Activated naive CD4-positive, alpha-beta T cell treated with Interleukin-2 at 50 U/mL for 16 hours (primary cell): ENCODE data around the gene CHRDL2.

Experiments used
- DNase-seq: peaks from one replicate; pipeline ENCODE4 v3.0.0-alpha.2; 2020

The CHRDL2 gene

GRCh38 chr11:74710281-74710938 lies 20.8 kb downstream of the CHRDL2 start:
- DNase-seq = no peak

GRCh38 chr11:74709175-74709574 lies 22.1 kb downstream of the CHRDL2 start:
- no peak for DNase-seq

DNA sequence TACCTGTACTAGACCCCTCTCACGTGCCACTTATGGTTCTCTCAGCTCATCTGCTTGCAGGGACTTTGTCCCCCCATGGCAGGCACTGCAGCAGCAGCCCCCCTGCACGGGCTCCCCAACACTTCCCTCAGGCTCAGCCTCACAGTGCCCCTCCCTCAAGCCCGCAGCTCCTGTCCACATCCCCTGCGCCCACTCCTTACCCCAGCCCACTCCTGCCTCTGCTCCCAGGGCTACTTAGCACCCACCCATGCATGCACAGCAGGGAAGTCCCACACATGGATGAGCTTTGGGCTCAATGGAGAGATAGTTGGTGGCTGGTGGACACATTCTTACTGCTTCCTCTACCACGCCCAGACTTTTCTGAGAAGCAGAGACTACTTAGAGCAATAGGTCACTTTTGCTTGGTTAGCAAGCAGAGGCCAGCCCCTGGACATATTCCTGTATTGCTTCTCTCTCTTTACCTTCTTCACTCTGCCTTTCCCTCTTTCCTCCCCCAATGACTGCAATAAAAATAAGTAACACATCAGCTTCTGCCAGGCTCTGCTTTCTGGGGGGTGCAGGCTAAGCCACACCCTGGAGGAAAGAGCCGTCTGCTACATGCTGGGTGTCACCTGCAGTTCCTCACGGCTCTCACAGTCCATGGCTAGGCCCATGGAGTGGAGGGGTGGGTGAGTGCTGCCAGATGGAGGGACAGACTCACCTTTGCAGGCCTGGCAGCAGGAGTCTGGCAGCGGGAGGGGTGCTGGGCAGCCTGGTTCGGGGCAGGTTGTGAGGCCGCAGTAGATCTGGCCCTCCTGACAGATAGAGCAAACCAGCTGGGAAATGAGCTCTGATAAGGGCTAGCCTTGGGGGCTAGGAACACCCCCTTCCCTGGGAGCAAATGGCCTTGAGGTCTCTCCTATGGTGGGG lies 23.4 kb downstream of the CHRDL2 start:
- DNase-seq = no peak

- DNase-seq = no peak
Measured at GRCh38 chr11:74707182-74707581, 24.0 kb downstream of the CHRDL2 start.

DNA sequence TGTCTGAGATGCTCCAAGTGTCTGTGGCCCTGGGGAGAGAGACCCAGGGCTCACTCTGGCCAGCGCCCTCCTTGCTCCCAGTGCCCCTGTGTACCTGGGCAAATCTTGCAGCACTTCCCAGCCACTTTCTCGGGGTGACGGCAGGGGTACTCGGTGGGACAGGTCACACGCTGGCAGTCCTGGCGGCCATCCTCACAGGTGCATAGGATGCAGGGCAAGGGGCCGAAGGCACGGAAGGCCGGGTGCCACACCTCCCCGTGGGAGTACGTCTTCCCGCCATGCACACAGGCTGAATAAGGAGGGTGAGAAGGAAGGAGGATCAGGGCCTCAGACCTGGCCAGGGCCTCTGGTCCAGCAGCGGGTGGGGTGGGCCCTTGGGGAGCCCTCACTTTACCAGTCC lies 28.0 kb downstream of the CHRDL2 start:
- DNase-seq = no peak

- peak; percentile 61 for DNase-seq
Measured at GRCh38 chr11:74702383-74703007, 28.7 kb downstream of the CHRDL2 start.

DNA sequence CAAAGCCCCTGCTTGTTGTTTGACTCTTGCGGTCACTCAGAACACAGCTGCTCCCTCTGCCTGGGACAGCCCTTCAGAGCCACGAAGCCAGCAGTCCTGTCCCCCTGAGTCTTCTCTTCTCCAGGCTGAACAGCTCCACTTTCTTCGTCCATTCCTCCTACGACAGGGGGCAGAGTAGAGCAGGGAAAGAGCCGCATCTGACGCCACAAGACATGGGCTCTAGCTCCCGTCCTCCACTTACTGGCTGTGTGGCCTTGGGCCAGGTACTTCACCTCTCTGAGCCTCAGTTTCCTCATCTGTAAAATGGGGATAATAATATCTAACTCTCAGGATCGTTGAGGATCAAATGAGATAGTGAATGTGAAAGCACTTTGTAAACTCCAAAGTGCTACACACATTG lies 29.9 kb downstream of the CHRDL2 start:
- DNase-seq = no peak

DNA sequence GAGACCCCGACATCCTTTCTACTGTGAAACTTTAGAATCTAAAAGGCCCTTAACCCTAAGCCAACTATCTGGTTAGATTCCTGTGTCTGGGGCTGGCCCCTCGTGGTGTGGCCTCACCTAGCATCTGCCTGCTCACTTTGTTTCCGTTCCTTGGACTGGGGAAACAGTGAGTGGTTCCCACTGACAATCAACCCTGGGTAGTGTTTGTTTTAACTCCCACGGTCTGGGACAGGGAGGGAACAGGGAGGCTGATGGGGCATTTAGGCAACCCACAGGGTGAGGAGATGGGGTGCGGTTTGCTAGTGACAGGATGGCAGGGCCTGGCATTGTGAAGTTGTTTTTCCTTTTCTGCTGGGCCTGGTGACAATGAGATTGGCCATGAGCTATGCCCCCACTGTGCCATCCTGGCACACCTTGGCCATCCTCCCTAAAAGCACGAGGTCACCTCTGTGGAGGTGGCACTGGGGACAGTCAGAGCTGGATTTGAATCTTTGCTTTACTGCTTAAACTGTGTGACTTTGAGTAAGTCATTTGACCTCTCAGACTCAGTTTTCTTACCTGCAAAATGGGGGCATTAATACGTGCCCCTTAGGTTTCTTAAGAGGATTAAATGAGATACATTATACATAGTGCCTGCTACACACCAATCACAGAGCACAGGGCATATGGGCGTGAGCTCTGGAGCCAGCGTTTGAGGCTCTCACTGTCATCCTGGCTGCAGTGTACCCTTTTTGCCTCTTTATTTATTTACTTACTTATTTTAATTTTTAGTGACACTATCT lies 31.4 kb downstream of the CHRDL2 start:
- DNase-seq = no peak

- no peak for DNase-seq
Measured at GRCh38 chr11:74697722-74698121, 33.5 kb downstream of the CHRDL2 start.

- DNase-seq = no peak
Measured at GRCh38 chr11:74696939-74697675, 34.1 kb downstream of the CHRDL2 start.

DNA sequence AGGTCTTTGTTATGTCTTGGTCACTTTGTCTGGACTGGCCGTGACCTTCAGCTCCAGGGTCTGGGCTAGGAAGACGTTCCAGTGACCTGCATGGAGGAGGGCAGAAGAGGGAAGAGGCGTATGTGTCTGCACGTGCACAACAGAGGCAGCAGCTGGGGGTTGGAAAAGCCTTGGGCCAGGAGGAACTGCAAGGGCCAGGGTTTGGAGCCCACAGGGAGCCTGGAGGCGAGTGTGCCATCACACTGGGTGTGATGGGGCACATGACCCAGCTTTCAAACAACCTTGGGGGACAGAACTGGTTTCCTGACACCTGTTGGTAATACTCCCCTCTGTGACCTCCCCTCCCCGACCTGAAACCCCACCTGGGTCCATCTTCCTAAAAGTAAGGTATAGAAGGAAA lies 34.7 kb downstream of the CHRDL2 start:
- DNase-seq = no peak

DNA sequence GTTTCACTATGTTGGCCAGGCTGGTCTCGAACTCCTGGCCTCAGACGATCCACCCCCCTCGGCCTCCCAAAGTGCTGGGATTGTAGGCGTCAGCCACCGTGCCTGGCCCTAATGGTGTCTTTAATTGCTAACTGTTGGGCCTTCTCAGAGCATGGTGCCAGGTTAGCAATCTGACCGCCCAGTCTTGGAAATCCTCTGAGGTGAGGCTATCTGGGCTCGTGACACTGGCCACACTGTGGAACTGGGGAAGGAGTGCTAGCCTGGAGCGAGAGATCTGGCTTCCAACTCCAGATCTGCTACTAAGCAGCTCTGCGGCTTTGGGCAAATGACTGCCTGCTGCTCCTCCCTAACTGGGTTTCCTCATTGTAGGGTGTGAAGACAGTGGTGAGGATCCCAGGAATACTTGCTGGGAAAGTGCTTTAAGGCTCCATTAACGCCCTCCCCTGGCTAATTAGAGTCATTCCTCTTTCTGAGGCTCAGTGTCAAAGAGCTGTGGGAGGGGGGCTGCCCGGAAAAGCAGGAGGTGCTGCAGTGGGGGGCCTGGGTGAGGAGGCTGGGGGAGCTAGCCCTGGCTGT lies 35.4 kb downstream of the CHRDL2 start:
- no peak for DNase-seq

DNA sequence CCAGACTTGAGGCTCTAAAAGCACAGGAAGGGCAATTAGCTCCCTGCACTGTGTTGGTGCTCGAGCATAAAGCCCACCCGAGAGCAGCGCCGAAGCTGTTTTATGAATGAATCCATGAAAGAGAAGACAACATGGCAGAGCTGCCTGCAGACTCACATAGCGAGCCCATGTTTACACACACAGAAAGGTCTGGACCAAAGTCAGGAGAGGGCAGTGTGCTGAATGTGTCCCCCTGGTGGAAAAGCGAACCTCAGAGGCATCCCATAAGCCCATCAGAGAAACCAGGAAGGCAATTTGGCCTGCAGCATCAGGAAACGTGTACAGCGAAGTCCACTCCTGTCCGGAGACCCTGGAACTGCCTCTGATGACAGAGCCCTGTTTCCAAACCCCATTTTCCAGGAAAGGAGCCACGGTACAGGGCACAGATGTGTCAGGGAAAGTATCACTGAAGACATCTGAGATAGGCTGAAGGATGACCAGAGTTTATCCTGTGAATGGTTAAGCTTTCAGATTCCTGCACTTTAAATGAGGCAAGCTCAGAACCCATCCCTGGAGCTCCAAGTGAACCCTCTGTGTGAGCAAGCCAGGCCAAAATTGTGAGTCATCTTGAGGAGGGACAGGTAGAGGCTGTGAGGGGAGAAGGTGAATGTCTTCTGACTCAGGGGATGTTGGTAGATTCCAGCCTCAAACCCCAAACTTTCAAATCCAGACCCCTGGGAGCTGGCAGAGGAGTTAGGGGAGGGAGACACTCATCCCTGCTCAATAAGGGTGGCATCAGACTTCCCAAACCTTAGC lies 36.9 kb downstream of the CHRDL2 start:
- DNase-seq = no peak

DNA sequence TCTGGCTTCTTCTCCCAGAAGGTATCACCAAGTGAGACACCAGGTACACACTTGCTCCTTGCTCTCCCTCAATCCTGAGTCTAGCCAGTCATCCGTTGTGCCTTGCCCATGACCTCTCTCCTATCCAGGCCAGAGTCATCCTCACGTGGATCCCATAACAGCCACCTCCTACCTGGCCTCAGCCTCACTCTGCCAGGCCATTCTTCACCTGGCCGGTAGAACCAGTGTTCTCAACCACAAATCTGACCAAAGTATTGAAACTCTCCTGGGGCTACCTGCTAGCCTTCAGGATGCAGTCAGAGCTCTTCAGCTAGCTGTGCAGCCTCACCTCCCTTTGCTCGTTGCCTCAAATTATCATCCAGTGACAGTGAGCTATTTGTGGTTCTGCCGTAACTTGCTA lies 37.7 kb downstream of the CHRDL2 start:
- DNase-seq = no peak

- DNase-seq = no peak
Measured at GRCh38 chr11:74691755-74692154, 39.5 kb downstream of the CHRDL2 start.

DNA sequence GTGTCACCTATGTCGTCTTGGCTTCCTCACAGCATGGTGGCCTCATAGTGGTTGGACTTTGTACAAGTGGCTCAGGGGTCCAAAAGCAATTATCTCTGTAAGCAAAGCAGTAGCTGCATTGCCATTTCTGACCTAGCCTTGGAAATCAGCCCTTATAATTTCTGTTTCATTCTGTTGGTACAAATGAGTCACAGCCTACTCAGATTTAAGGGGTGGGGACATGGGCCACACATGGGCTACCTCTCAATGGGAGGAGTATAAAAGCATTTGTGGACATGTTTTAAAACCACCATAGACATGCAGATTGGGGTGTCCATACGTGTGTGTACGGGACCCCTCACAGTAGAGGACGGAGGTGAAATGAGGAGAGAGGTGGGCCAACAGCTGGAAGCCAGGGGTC lies 41.6 kb downstream of the CHRDL2 start:
- no peak for DNase-seq

DNA sequence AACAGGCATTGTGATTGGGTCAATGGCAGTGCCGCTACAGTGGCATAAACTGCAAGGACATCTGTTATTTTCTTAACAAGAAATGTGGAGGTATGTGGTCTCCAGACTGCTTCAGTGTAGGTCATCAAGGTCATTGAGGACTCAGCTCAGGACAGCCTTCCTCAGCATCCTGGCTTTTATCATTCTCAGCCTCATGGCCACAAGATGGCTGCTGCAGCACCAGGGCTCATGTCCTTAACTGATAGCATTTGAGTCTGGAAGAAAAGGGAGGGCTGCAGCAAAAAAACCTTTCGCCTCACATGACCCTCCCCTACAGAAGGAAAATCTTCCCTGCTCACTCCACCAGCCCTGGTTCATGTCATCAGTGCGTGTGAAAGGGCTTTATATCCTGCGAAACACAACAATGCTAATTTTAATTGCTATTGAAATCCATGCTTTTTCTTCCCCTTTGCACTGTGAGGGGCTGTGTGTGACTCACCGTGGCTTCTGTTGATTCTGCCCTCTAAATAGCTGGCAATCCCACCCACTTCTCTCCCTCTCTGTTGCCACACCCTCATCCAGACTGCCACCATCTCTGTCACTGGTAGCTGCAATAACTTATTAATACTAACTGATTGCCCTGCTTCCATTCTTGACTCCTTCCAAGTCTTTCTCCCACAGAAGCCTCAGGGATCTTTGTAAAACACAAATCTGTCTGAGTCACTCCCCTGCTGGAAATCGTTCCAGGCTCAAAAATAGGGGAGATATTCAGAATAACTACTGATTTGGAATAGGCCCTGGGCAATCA lies 43.8 kb downstream of the CHRDL2 start:
- DNase-seq = no peak

DNA sequence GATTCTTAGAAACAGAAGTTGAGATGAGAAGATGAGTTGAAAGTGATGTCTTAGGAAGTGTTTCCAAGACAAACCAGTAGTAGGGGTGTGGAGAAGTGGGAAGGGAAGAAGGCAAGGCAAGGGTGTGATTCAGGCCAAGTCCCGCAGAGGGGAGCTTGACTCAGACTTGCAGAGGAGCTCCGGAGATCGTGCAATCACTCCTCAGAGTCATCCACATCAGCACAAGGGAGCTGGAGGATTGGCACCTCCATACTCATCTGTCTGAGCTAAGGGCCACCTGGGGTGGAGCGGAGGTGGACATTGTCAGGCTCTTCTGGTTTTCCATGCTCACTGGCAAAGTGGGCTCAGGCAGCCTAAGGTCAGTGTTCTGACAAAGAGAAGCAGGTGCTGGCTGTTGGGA lies 44.4 kb downstream of the CHRDL2 start:
- DNase-seq = no peak

DNA sequence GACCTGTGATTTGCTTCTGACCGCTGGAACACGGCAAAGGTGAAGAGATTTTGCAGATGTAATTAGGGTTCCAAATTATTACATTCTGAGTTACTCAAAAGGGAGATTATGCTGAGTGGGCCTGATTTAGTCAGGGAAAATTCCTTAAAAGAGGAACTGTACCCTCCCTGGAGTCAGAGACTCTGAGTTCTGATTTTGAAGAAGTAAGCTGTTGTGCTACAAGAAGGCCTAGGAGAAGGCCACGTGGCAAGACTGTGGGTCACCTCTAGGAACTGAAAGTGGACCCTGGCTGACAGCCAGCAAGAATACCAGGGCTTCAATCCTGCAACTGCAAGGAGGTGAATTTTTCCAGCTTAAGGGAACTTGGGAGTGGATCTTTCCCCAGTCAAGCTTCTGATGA lies 45.3 kb downstream of the CHRDL2 start:
- no peak for DNase-seq

DNA sequence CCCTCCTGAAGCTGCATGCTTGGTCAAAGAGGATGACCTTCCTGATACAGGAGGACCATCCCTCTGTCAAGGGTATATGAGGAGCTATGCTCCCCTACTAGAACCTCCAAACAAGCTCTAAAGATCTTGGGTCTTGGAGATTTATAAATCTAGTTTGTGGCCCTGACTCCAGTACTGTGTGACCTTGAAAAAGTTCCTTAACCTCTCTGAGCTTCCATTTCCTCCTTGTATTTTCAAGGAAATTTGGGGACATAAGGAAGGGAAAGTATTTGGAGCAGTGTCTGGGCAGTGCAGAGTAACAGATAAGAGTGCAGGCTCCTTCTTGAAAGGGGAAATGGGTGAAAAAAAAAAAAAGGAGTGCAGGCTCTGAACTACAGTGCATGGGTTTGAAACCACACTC lies 45.9 kb downstream of the CHRDL2 start:
- DNase-seq = no peak
